NCI-H2196 (cell line): ENCODE data around the gene CYGB.
"Not testable (repeated sequence)": the region's sequence is repeated elsewhere in the genome, so short reads cannot be mapped to it uniquely, and the experiment has no call there.

Source experiments
- DNase-seq: peaks from one replicate; lab custom pipeline; 2025; ENCODE audit not compliant: unreplicated experiment; lab: John Stamatoyannopoulos, UW

The CYGB gene

GRCh38 chr17:76524598-76525512 lies 12.7 kb downstream of the CYGB start:
- no peak for DNase-seq

GRCh38 chr17:76523084-76524037 lies 14.1 kb downstream of the CYGB start:
- peak; percentile 90 for DNase-seq

- not testable (repeated sequence) for DNase-seq
Observed at GRCh38 chr17:76521683-76522082, 15.8 kb downstream of the CYGB start.

GRCh38 chr17:76521262-76521661 lies 16.2 kb downstream of the CYGB start:
- no peak for DNase-seq

- DNase-seq, result no peak
Observed at GRCh38 chr17:76519048-76519966, 18.2 kb downstream of the CYGB start.

GRCh38 chr17:76517638-76518038 lies 19.9 kb downstream of the CYGB start:
- no peak for DNase-seq

- no peak for DNase-seq
Observed at GRCh38 chr17:76515274-76515949, 22.1 kb downstream of the CYGB start.

- DNase-seq, result not testable (repeated sequence)
Observed at GRCh38 chr17:76514355-76514754, 23.2 kb downstream of the CYGB start.

GRCh38 chr17:76513306-76513692 lies 24.2 kb downstream of the CYGB start:
- DNase-seq, result no peak

GRCh38 chr17:76512366-76513305 lies 24.9 kb downstream of the CYGB start:
- no peak for DNase-seq

GRCh38 chr17:76511668-76512365 lies 25.7 kb downstream of the CYGB start:
- no peak for DNase-seq

- no peak for DNase-seq
Observed at GRCh38 chr17:76510831-76511244, 26.7 kb downstream of the CYGB start.

GRCh38 chr17:76508472-76509063 lies 28.9 kb downstream of the CYGB start:
- not testable (repeated sequence) for DNase-seq

GRCh38 chr17:76506408-76507345 lies 30.8 kb downstream of the CYGB start:
- peak; percentile 89 for DNase-seq

- no peak for DNase-seq
Observed at GRCh38 chr17:76504117-76504516, 33.4 kb downstream of the CYGB start.

- DNase-seq, result no peak
Observed at GRCh38 chr17:76502341-76503211, 34.9 kb downstream of the CYGB start.
